Measurements from ENCODE around the gene CNTLN.
A peak's percentile ranks its signal among the peaks of the same experiment; 100 is the strongest.
"Not testable (repeated sequence)": the region's sequence is repeated elsewhere in the genome, so short reads cannot be mapped to it uniquely, and the experiment has no call there.

CNTLN gene

GRCh38 chr9:17322882-17323864 lies 188.3 kb downstream of the CNTLN start:
- peak; percentile 82 for DNase-seq

- DNase-seq: no peak
These were observed 193.5 kb downstream of the CNTLN start for GRCh38 chr9:17328331-17328730.

- DNase-seq: peak; percentile 61
These were observed 195.3 kb downstream of the CNTLN start for GRCh38 chr9:17330097-17330496.

GRCh38 chr9:17332115-17332514 lies 197.3 kb downstream of the CNTLN start:
- DNase-seq: no peak

GRCh38 chr9:17339156-17339555 lies 204.3 kb downstream of the CNTLN start:
- no peak for DNase-seq

GRCh38 chr9:17342696-17343095 lies 207.9 kb downstream of the CNTLN start:
- DNase-seq: no peak

- no peak for DNase-seq
These were observed 215.0 kb downstream of the CNTLN start for GRCh38 chr9:17349831-17350230.

- DNase-seq: not testable (repeated sequence)
These were observed 219.2 kb downstream of the CNTLN start for GRCh38 chr9:17354006-17354405.

GRCh38 chr9:17361378-17361777 lies 226.5 kb downstream of the CNTLN start:
- no peak for DNase-seq

- DNase-seq: no peak
These were observed 232.2 kb downstream of the CNTLN start for GRCh38 chr9:17367035-17367434.

- no peak for DNase-seq
These were observed 245.5 kb downstream of the CNTLN start for GRCh38 chr9:17380126-17380861.

- no peak for DNase-seq
These were observed 252.7 kb downstream of the CNTLN start for GRCh38 chr9:17387565-17387964.

- DNase-seq: no peak
These were observed 254.2 kb downstream of the CNTLN start for GRCh38 chr9:17389026-17389425.

- DNase-seq: no peak
These were observed 260.2 kb downstream of the CNTLN start for GRCh38 chr9:17394881-17395510.

- not testable (repeated sequence) for DNase-seq
These were observed 262.4 kb downstream of the CNTLN start for GRCh38 chr9:17397166-17397728.

GRCh38 chr9:17398350-17398749 lies 263.5 kb downstream of the CNTLN start:
- no peak for DNase-seq

GRCh38 chr9:17401858-17402257 lies 267.0 kb downstream of the CNTLN start:
- DNase-seq: no peak

GRCh38 chr9:17402309-17402708 lies 267.5 kb downstream of the CNTLN start:
- no peak for DNase-seq

- no peak for DNase-seq
These were observed 268.7 kb downstream of the CNTLN start for GRCh38 chr9:17403539-17403938.

GRCh38 chr9:17414986-17415385 lies 280.1 kb downstream of the CNTLN start:
- no peak for DNase-seq

- DNase-seq: no peak
These were observed 288.3 kb downstream of the CNTLN start for GRCh38 chr9:17422994-17423680.

- no peak for DNase-seq
These were observed 288.8 kb downstream of the CNTLN start for GRCh38 chr9:17423681-17424011.

- DNase-seq: no peak
These were observed 290.5 kb downstream of the CNTLN start for GRCh38 chr9:17425384-17425783.

Data from NCI-H446 treated with DMSO at 0.1 percent for 48 hours (cell line).